Erythroblast (primary cell): Measurements from ENCODE around the gene VAV3.

Source experiments
- GATA1 ChIP-seq: IDR thresholded peaks from 2 replicates; pipeline ENCODE4 v1.6.1; 2011; ENCODE audit warnings: low read depth, mild to moderate bottlenecking, control low read depth, low read length, moderate library complexity
- POLR2A ChIP-seq: IDR thresholded peaks from 2 replicates; pipeline ENCODE4 v1.6.1; 2011; ENCODE audit warnings: mild to moderate bottlenecking, low read length

DNA sequence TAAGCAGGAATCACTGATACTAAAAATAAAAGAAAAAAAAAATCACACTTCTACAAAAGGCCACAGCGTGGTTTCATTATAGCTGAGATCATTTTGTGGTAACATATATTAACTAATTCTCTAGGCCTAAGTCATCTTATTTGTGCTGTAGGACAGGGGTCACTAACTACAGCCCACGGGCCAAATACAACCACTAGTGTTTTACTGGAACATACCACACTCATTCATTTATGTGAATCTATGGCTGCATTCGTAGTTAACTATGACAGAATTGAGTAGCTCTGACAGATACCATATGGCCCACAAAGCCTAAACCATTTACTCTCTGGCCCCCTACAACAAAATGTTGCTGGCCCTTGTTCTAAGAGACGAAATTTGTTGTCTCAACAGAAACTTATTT lies 224.4 kb downstream of the VAV3 start:
- TF ChIP-seq POLR2A (no peak), GATA1 (no peak)
